B cell (primary cell): ENCODE measurements around the gene RBM42.

Experiments used
- EZH2 ChIP-seq: IDR thresholded peaks from 2 replicates; pipeline ENCODE4 v1.6.1; 2012; ENCODE audit warnings: borderline replicate concordance, low read depth, mild to moderate bottlenecking, moderate library complexity, low read length; ENCODE audit not compliant: insufficient read depth, poor library complexity, severe bottlenecking
- TF ChIP-seq, protein P1 (sequence below): fragments of 200-600 bp; IDR thresholded peaks from one replicate; pipeline ENCODE4 v1.8.0; 2022; ENCODE audit warnings: antibody characterized with exemption, mild to moderate bottlenecking

DNA sequence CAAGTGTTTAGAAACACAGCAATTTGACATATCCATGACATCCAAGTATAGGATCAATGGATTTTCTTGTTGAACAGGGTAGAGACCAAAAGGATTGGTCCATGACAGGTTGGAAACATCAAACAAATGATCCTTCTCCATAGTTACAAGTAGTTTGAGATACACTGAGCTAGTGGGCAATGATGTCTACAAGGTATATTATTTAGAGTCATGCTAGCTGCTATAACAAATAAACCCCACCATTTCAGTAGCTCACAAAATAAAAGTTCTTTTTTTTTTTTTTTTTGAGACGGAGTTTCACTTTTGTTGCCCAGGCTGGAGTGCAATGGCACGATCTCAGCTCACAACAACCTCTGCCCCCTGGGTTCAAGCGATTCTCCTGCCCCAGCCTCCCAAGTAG lies 21.2 kb upstream of the RBM42 start:
- TF ChIP-seq, protein P1, sequence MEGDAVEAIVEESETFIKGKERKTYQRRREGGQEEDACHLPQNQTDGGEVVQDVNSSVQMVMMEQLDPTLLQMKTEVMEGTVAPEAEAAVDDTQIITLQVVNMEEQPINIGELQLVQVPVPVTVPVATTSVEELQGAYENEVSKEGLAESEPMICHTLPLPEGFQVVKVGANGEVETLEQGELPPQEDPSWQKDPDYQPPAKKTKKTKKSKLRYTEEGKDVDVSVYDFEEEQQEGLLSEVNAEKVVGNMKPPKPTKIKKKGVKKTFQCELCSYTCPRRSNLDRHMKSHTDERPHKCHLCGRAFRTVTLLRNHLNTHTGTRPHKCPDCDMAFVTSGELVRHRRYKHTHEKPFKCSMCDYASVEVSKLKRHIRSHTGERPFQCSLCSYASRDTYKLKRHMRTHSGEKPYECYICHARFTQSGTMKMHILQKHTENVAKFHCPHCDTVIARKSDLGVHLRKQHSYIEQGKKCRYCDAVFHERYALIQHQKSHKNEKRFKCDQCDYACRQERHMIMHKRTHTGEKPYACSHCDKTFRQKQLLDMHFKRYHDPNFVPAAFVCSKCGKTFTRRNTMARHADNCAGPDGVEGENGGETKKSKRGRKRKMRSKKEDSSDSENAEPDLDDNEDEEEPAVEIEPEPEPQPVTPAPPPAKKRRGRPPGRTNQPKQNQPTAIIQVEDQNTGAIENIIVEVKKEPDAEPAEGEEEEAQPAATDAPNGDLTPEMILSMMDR = no peak
- TF ChIP-seq EZH2 = no peak
